K562 treated with DMSO at 1 percent for 24 hours (cell line): ENCODE measurements around the gene PRC1. TPM values are rescaled to one million over a fixed set of nuclear protein-coding genes. Genes with fewer than 3 reads are reported as not detected.

Experiments used
- total RNA-seq: library from RNA; unstranded; fragments of 300-600 nt; gene quantifications from 2 replicates; pipeline ENCODE4 v1.2.3, GENCODE V29; 2022; ENCODE audit warnings: low read depth; ENCODE audit not compliant: insufficient read depth

Gene PRC1
- 141 and 143 TPM in 2 replicates for total RNA-seq

GRCh38 chr15:90994417-90995311 is at the start of gene PRC1:
PRC1 (minus strand) TSS chr15:90994535; CDS start chr15:90994417, 118 bp downstream.

GRCh38 chr15:91022075-91022831 is 27.9 kb upstream of the PRC1 start, which contains the start of gene VPS33B:
VPS33B (minus strand) TSS chr15:91022594; CDS start chr15:91022249, 345 bp downstream.

GRCh38 chr15:90954712-90955623 is 39.4 kb downstream of the PRC1 start, which contains the start of gene RCCD1:
RCCD1 (plus strand) TSS chr15:90954884; CDS start chr15:90956735, 1,851 bp downstream.

GRCh38 chr15:90934949-90935751 is 59.2 kb downstream of the PRC1 start, which contains the start of gene UNC45A:
UNC45A (plus strand) TSS chr15:90935285; CDS start chr15:90935325, 40 bp downstream.

GRCh38 chr15:90931828-90932659 is 62.3 kb downstream of the PRC1 start, which contains the start of gene HDDC3:
HDDC3 (minus strand) TSS chr15:90932549; CDS start chr15:90932540, 9 bp downstream.

Other genes starting within 250 kb of the PRC1 start
- 122 and 128 TPM in 2 replicates for gene FURIN, start 125.9 kb downstream of the PRC1 start, total RNA-seq
- gene FES, start 110.0 kb downstream of the PRC1 start, total RNA-seq = 5.5 and 5.7 TPM in 2 replicates
- gene MAN2A2, start 91.2 kb downstream of the PRC1 start, total RNA-seq = 88.4 and 96.7 TPM in 2 replicates
- gene HDDC3, start 62.0 kb downstream of the PRC1 start, total RNA-seq = 25.5 and 26.9 TPM in 2 replicates
- gene UNC45A, start 59.2 kb downstream of the PRC1 start, total RNA-seq = 92.9 and 101 TPM in 2 replicates
- gene RCCD1, start 39.7 kb downstream of the PRC1 start, total RNA-seq = 42.8 and 47.4 TPM in 2 replicates
- 20.4 and 23.3 TPM in 2 replicates for gene VPS33B, start 28.1 kb upstream of the PRC1 start, total RNA-seq
- 0.21 and 0.29 TPM in 2 replicates for gene SV2B, start 105.7 kb upstream of the PRC1 start, total RNA-seq